GM18870 (cell line): ENCODE data around the gene CHCHD10.

Source experiments
- ATAC-seq: cut with Tn5 transposase; IDR thresholded peaks from one replicate; pipeline ENCODE4 v1.9.1; 2021; ENCODE audit warnings: moderate library complexity; ENCODE audit not compliant: unreplicated experiment

Gene CHCHD10

GRCh38 chr22:23773483-23774113 is 5.8 kb upstream of the CHCHD10 start:
- ATAC-seq: no peak

GRCh38 chr22:23772649-23773473 is 5.1 kb upstream of the CHCHD10 start, which contains the start of gene MMP11:
TSS of gene MMP11 (plus strand) at chr22:23772849. CDS start at chr22:23772871, 22 bp downstream.
- no peak for ATAC-seq

GRCh38 chr22:23772315-23772648 is 4.5 kb upstream of the CHCHD10 start:
- no peak for ATAC-seq

GRCh38 chr22:23769321-23769965 is 1.7 kb upstream of the CHCHD10 start:
- ATAC-seq: no peak

GRCh38 chr22:23767303-23767672 is 484 bp downstream of the CHCHD10 start:
- ATAC-seq: no peak

- no peak for ATAC-seq
Measured at GRCh38 chr22:23764899-23765881, 2.6 kb downstream of the CHCHD10 start.

- no peak for ATAC-seq
Measured at GRCh38 chr22:23763954-23764353, 3.8 kb downstream of the CHCHD10 start.

- no peak for ATAC-seq
Measured at GRCh38 chr22:23763579-23763945, 4.2 kb downstream of the CHCHD10 start.

GRCh38 chr22:23762842-23763578 is 4.8 kb downstream of the CHCHD10 start, which contains the start of gene C22orf15:
TSS of gene C22orf15 (plus strand) at chr22:23762990. CDS start at chr22:23763307, 317 bp downstream.
- ATAC-seq: no peak

- no peak for ATAC-seq
Measured at GRCh38 chr22:23760056-23760455, 7.7 kb downstream of the CHCHD10 start.

GRCh38 chr22:23759566-23759965 is 8.2 kb downstream of the CHCHD10 start:
- ATAC-seq: no peak

GRCh38 chr22:23756891-23757290 is 10.9 kb downstream of the CHCHD10 start:
- no peak for ATAC-seq

GRCh38 chr22:23755711-23756110 is 12.1 kb downstream of the CHCHD10 start:
- ATAC-seq: no peak

- no peak for ATAC-seq
Measured at GRCh38 chr22:23754980-23755636, 12.7 kb downstream of the CHCHD10 start.

GRCh38 chr22:23754220-23754919 is 13.4 kb downstream of the CHCHD10 start, which contains the start of gene VPREB3:
TSS of gene VPREB3 (minus strand) at chr22:23754425. CDS start at chr22:23754363, 62 bp downstream.
- no peak for ATAC-seq

GRCh38 chr22:23753385-23753784 is 14.4 kb downstream of the CHCHD10 start:
- ATAC-seq: no peak

GRCh38 chr22:23752750-23753149 is 15.0 kb downstream of the CHCHD10 start:
- no peak for ATAC-seq

- no peak for ATAC-seq
Measured at GRCh38 chr22:23752090-23752691, 15.6 kb downstream of the CHCHD10 start.
